Gastrocnemius medialis (tissue), 4 donors: Measurements from ENCODE around the gene CRCP. TPM values are rescaled to one million over a fixed set of nuclear protein-coding genes. Genes with fewer than 3 reads are reported as not detected.
"Not testable (repeated sequence)": the region's sequence is repeated elsewhere in the genome, so short reads cannot be mapped to it uniquely, and the experiment has no call there.

ENCODE experiments used
- ATAC-seq, 2 donors: fragments of 150-250 bp; one replicate each; pipeline ENCODE4 v1.9.1; 2016
- DNase-seq, 2 donors: peaks; one replicate each; pipeline ENCODE4 v3.0.0-alpha.2; 2019
- H3K27ac ChIP-seq, 4 donors: fragments of 200-600 bp; sonication (generic); 1 replicate in 1 of 4; 2 replicates in 3 of 4; pipeline ENCODE4 v1.5.1; 2016 to 2018; ENCODE audit warnings: mild to moderate bottlenecking in 2 of 4, moderate library complexity in 1 of 4
- H3K27me3 ChIP-seq, 3 donors: fragments of 200-600 bp; sonication (generic) in 2 of 3; 1 replicate in 1 of 3; 2 replicates in 2 of 3; pipeline versions ENCODE4 v1.5.1 to v1.6.0; 2016 to 2019; ENCODE audit warnings: mild to moderate bottlenecking in 1 of 3, moderate library complexity in 1 of 3
- H3K36me3 ChIP-seq, 2 donors: fragments of 200-600 bp; sonication (generic) in 1 of 2; one replicate each; pipeline ENCODE4 v1.5.1; 2017 to 2018
- H3K4me1 ChIP-seq, 2 donors: fragments of 200-600 bp; sonication (generic) in 1 of 2; one replicate each; pipeline ENCODE4 v1.5.1; 2016 to 2017; ENCODE audit warnings: mild to moderate bottlenecking in 2 of 2
- H3K4me3 ChIP-seq, 4 donors: fragments of 200-600 bp; sonication (generic) in 3 of 4; 1 replicate in 1 of 4; 2 replicates in 3 of 4; pipeline ENCODE4 v1.5.1; 2016 to 2019; ENCODE audit warnings: mild to moderate bottlenecking in 2 of 4
- H3K9me3 ChIP-seq, 3 donors: fragments of 200-600 bp; sonication (generic) in 2 of 3; 1 replicate in 1 of 3; 2 replicates in 2 of 3; pipeline ENCODE4 v1.5.1; 2016 to 2019
- CTCF ChIP-seq, 5 experiments: fragments of 450-650 bp in 3 of 5; fragments of 200-600 bp in 2 of 5; sonication (generic) in 2 of 5; IDR thresholded peaks in 4 of 5; conservative IDR thresholded peaks in 1 of 5; 1 replicate in 4 of 5; 2 replicates in 1 of 5; pipeline ENCODE4 v1.5.1; 2016 to 2019; ENCODE audit warnings: antibody characterized with exemption in 5 of 5, mild to moderate bottlenecking in 3 of 5, moderate library complexity in 3 of 5
- POLR2A ChIP-seq, 2 donors: fragments of 450-650 bp; IDR thresholded peaks; one replicate each; pipeline ENCODE4 v1.6.1; 2017; ENCODE audit warnings: antibody characterized with exemption in 2 of 2, mild to moderate bottlenecking in 2 of 2, moderate library complexity in 2 of 2
- in situ Hi-C, 4 donors: fragments of 200-750 bp; cut with MboI; loops; one replicate each; pipeline versions ENCODE4 v1.15.0 to v1.8.0; 2017; ENCODE audit warnings: low sequenced_read_pairs in 4 of 4
- intact Hi-C: fragments of 100-400 bp; cut with DNase I; formaldehyde crosslinking; loops from one replicate; pipeline ENCODE4 v1.15.1; 2023; ENCODE audit warnings: low total_unique reads
- total RNA-seq, 4 donors: library from RNA; depleted of rRNA; stranded (reverse); fragments of >200 nt; gene quantifications; one replicate each; pipeline versions ENCODE4 v1.1.0 to v1.2.3, GENCODE V29; 2016

Gene CRCP
- total RNA-seq, 4 donors from 2014 or later: 19.2 to 21.3 (median 20.4) TPM

- H3K9me3 ChIP-seq: no peaks in the 10 kb centered on the region
- ATAC-seq (no peak), DNase-seq (no peak)
- intact Hi-C loops (no loop called here), in situ Hi-C loops (no loop called here)
- no peak overlapping the region for H3K27ac ChIP-seq
- H3K4me1 ChIP-seq: no peaks in the 10 kb centered on the region
- H3K36me3 ChIP-seq: no peaks in the 10 kb centered on the region
- TF ChIP-seq POLR2A (IDR thresholded peaks at IDR 0.05) (no peak), CTCF (IDR thresholded peaks at IDR 0.05 in 4 of 5, conservative IDR thresholded peaks at IDR 0.05 in 1 of 5) (no peak)
- H3K27me3 ChIP-seq: no peaks in the 10 kb centered on the region
- no peak overlapping the region for H3K4me3 ChIP-seq
These were observed 9.3 kb upstream of the CRCP start for GRCh38 chr7:66105263-66105748.

- H3K27ac ChIP-seq, H3K4me3 ChIP-seq, H3K27me3 ChIP-seq, H3K9me3 ChIP-seq, in situ Hi-C loops, ATAC-seq, H3K4me1 ChIP-seq, DNase-seq, H3K36me3 ChIP-seq, intact Hi-C loops: not testable (repeated sequence)
These were observed 6.2 kb upstream of the CRCP start for GRCh38 chr7:66108410-66108809.

- Histone ChIP-seq H3K36me3 (no peaks in the 10 kb centered on the region), H3K4me1 (peaks cover 8 to 11% of the 10 kb centered on the region in 2 donors), H3K27me3 (no peaks in the 10 kb centered on the region), H3K4me3 (no peak overlapping the region), H3K27ac (no peak overlapping the region), H3K9me3 (no peaks in the 10 kb centered on the region)
- TF ChIP-seq POLR2A (IDR thresholded peaks at IDR 0.05) (no peak), CTCF (IDR thresholded peaks at IDR 0.05 in 4 of 5, conservative IDR thresholded peaks at IDR 0.05 in 1 of 5) (no peak)
- ATAC-seq (no peak), DNase-seq (no peak)
- intact Hi-C loops: loop anchor here (10.0 kb wide), 1 partner anchor 236 kb away; the partner anchor contains the start of gene VKORC1L1
- in situ Hi-C loops: no loop called here
These were observed 3.8 kb upstream of the CRCP start for GRCh38 chr7:66110856-66111255.

- H3K36me3 ChIP-seq, H3K4me3 ChIP-seq, DNase-seq, in situ Hi-C loops, H3K27me3 ChIP-seq, H3K9me3 ChIP-seq, ATAC-seq: not testable (repeated sequence)
- intact Hi-C loops: loop anchor here (10.0 kb wide), 1 partner anchor 242 kb away; the partner anchor contains the start of gene VKORC1L1
- peaks cover 27 to 46% of the 10 kb centered on the region in 2 donors for H3K4me1 ChIP-seq
- H3K27ac ChIP-seq: peak overlapping the region in 1 of 4 donors; percentile 51
These were observed 2.2 kb downstream of the CRCP start for GRCh38 chr7:66116680-66117420.

- H3K27me3 ChIP-seq: no peaks in the 10 kb centered on the region
- no peak overlapping the region for H3K4me3 ChIP-seq
- in situ Hi-C loops: no loop called here
- no peak for TF ChIP-seq CTCF (IDR thresholded peaks at IDR 0.05 in 4 of 5, conservative IDR thresholded peaks at IDR 0.05 in 1 of 5)
- no peak for TF ChIP-seq POLR2A (IDR thresholded peaks at IDR 0.05)
- H3K4me1 ChIP-seq: peaks cover 27 to 55% of the 10 kb centered on the region in 2 donors
- no peaks in the 10 kb centered on the region for H3K9me3 ChIP-seq
- ATAC-seq (no peak), DNase-seq (no peak)
- H3K27ac ChIP-seq: peak overlapping the region; percentile 11 to 38 (median 14)
- intact Hi-C loops: loop anchor here (10.0 kb wide), 1 partner anchor 244 kb away; the partner anchor contains the start of gene VKORC1L1
- H3K36me3 ChIP-seq: no peaks in the 10 kb centered on the region
These were observed 4.0 kb downstream of the CRCP start for GRCh38 chr7:66118603-66119002.
